CD4-positive, alpha-beta T cell (primary cell): ENCODE measurements around the gene MEFV. TPM values are rescaled to one million over a fixed set of nuclear protein-coding genes. Genes with fewer than 3 reads are reported as not detected.

Experiments used
- ATAC-seq: fragments of 200-7000 bp; cut with Tn5 transposase; one replicate; pipeline ENCODE4 v1.10.0; 2022; ENCODE audit warnings: mild to moderate bottlenecking; ENCODE audit not compliant: poor library complexity
- CTCF ChIA-PET: fragments of 350-600 bp; sonication (Branson Sonifier 250); formaldehyde crosslinking; loops from one replicate; lab custom pipeline; 2021; ENCODE audit warnings: antibody characterized with exemption, inconsistent platforms; lab: Charles Lee
- POLR2A ChIA-PET: fragments of 350-600 bp; sonication (Branson Sonifier 250); formaldehyde crosslinking; loops from one replicate; lab custom pipeline; 2021; ENCODE audit warnings: antibody characterized with exemption, inconsistent platforms; lab: Charles Lee
- DNase-seq, 14 experiments: peaks; one replicate each; pipeline ENCODE4 v3.0.0-alpha.2; 2013 to 2020; ENCODE audit warnings: mixed read lengths in 2 of 14
- H3K27ac ChIP-seq, 2 donors: one replicate each; pipeline versions ENCODE4 v1.5.1 to v1.7.0; 2013; ENCODE audit warnings: low read length in 2 of 2, low read depth in 1 of 2, mild to moderate bottlenecking in 1 of 2
- H3K27me3 ChIP-seq, 2 experiments: 1 replicate in 1 of 2; 2 replicates in 1 of 2; pipeline versions ENCODE4 v1.6.1 to v1.7.0; 2013; ENCODE audit warnings: low read length in 2 of 2, control low read depth in 1 of 2, mild to moderate bottlenecking in 1 of 2, moderate library complexity in 1 of 2; ENCODE audit not compliant: insufficient read depth in 2 of 2, control insufficient read depth in 1 of 2
- H3K36me3 ChIP-seq: one replicate; pipeline ENCODE4 v1.6.1; 2013; ENCODE audit warnings: low read length, control low read depth; ENCODE audit not compliant: insufficient read depth
- H3K4me1 ChIP-seq: one replicate; pipeline ENCODE4 v1.6.1; 2013; ENCODE audit warnings: low read length, control low read depth; ENCODE audit not compliant: insufficient read depth
- H3K4me3 ChIP-seq: one replicate; pipeline ENCODE4 v1.5.1; 2013; ENCODE audit warnings: mild to moderate bottlenecking, low read length, moderate library complexity
- H3K9me3 ChIP-seq, 2 experiments: 1 replicate in 1 of 2; 2 replicates in 1 of 2; pipeline versions ENCODE4 v1.6.1 to v1.7.0; 2013; ENCODE audit warnings: low read length in 2 of 2, mild to moderate bottlenecking in 2 of 2, control low read depth in 1 of 2, moderate library complexity in 1 of 2; ENCODE audit not compliant: control insufficient read depth in 1 of 2, insufficient read depth in 1 of 2
- H3K27ac Mint-ChIP-seq: one replicate; pipeline ENCODE4 v1.8.0; 2020; ENCODE audit warnings: mixed read lengths
- H3K27me3 Mint-ChIP-seq: one replicate; pipeline ENCODE4 v1.8.0; 2021; ENCODE audit warnings: mixed read lengths
- H3K36me3 Mint-ChIP-seq: one replicate; pipeline ENCODE4 v1.8.0; 2021; ENCODE audit warnings: low read depth, mixed read lengths
- H3K4me1 Mint-ChIP-seq: one replicate; pipeline ENCODE4 v1.8.0; 2021; ENCODE audit warnings: low read depth, mixed read lengths
- H3K4me3 Mint-ChIP-seq: one replicate; pipeline ENCODE4 v1.8.0; 2020; ENCODE audit warnings: mild to moderate bottlenecking, mixed read lengths
- H3K9me3 Mint-ChIP-seq: one replicate; pipeline ENCODE4 v1.8.0; 2020; ENCODE audit warnings: mixed read lengths
- intact Hi-C, 2 experiments: fragments of 100-400 bp; cut with DNase I in 1 of 2; cut with micrococcal nuclease in 1 of 2; formaldehyde crosslinking; loops; one replicate each; pipeline versions ENCODE4 v1.15.1 to v1.9.0; 2023 to 2025; cut with DNase I, micrococcal nuclease
- polyA plus RNA-seq, 2 donors: library from polyadenylated mRNA; unstranded; fragments of 120-200 nt; gene quantifications; one replicate each; pipeline ENCODE4 v1.2.1, GENCODE V29; 2013
- total RNA-seq, 174 experiments: library from RNA in 2 of 174; stranded (reverse) in 2 of 174; gene quantifications; one replicate each; pipeline ENCODE4 v1.2.3 and lab custom pipeline; 2021 to 2026
- TF ChIP-seq, protein P1 (sequence below): fragments of 200-600 bp; IDR thresholded peaks from one replicate; pipeline ENCODE4 v1.8.0; 2022; ENCODE audit warnings: antibody characterized with exemption, mild to moderate bottlenecking

Gene MEFV, protein sequence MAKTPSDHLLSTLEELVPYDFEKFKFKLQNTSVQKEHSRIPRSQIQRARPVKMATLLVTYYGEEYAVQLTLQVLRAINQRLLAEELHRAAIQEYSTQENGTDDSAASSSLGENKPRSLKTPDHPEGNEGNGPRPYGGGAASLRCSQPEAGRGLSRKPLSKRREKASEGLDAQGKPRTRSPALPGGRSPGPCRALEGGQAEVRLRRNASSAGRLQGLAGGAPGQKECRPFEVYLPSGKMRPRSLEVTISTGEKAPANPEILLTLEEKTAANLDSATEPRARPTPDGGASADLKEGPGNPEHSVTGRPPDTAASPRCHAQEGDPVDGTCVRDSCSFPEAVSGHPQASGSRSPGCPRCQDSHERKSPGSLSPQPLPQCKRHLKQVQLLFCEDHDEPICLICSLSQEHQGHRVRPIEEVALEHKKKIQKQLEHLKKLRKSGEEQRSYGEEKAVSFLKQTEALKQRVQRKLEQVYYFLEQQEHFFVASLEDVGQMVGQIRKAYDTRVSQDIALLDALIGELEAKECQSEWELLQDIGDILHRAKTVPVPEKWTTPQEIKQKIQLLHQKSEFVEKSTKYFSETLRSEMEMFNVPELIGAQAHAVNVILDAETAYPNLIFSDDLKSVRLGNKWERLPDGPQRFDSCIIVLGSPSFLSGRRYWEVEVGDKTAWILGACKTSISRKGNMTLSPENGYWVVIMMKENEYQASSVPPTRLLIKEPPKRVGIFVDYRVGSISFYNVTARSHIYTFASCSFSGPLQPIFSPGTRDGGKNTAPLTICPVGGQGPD
- total RNA-seq, result under 1 TPM; 0.60 to 0.73 TPM
- polyA plus RNA-seq (2013, experiment 1 of 2), result 6.3 TPM
- polyA plus RNA-seq (2013, experiment 2 of 2), result 3.9 TPM
- total RNA-seq (lab: John Stamatoyannopoulos, UW), result 0 to 8.0 (median 0.26) reads per million in 172 experiments

DNA sequence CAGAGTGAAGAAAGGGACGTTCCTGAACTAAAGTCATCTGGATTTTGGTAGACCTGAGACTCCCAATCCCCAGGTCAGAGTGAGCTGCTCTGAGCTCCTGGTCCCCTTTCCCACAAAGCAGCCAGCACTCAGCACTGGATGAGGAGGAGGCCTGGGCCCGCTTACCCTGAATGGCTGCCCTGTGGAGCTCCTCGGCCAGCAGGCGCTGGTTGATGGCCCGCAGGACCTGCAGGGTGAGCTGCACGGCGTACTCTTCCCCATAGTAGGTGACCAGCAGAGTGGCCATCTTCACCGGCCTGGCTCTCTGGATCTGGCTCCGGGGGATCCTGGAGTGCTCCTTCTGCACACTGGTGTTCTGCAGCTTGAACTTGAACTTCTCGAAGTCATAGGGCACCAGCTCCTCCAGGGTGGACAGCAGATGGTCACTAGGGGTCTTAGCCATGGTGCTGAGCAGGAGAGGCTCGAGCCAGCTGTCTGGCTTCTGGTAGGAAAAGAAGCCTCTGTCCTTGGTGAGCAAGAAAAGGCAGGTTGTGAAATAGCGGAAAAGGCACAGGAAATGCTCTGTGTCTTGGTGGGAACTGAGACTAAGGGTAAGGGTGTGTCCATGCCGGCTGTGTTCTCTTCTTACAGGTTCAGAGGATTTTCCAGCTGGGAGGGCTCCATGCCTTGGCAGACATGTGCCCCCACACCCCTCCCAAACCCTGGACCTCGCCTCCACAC is at the start of gene MEFV:
Gene MEFV, minus strand, starts transcription at position 488 of the 720 bp plus-strand sequence. Its CDS starts 46 bp downstream, at position 442.
- peaks cover 5% of the 10 kb centered on the region for H3K4me1 ChIP-seq
- Mint-ChIP-seq H3K4me3 (no peak within 1 kb of the TSS), H3K27me3 (no peaks in the 10 kb centered on the region), H3K36me3 (no peaks in the 10 kb centered on the region), H3K4me1 (no peaks in the 10 kb centered on the region), H3K27ac (no peak within 1 kb of the TSS), H3K9me3 (no peaks in the 10 kb centered on the region)
- H3K4me3 ChIP-seq, result peak within 1 kb of the TSS; percentile 39
- peaks cover 0 to 2% of the 10 kb centered on the region in 2 experiments for H3K27me3 ChIP-seq
- no peaks in the 10 kb centered on the region for H3K36me3 ChIP-seq
- ChIA-PET POLR2A (interaction anchor here (1.0 kb wide), 1 partner anchor 26 kb away, joined by 3 read pairs; no protein-coding TSS in a partner anchor), CTCF (interaction anchor here (1.1 kb wide), 1 partner anchor 17 kb away, joined by 3 read pairs; no protein-coding TSS in a partner anchor)
- no peak within 1 kb of the TSS for H3K27ac ChIP-seq
- DNase-seq (peak in 2 of 14 experiments; percentile 53 to 59), ATAC-seq (no peak)
- TF ChIP-seq, protein P1, sequence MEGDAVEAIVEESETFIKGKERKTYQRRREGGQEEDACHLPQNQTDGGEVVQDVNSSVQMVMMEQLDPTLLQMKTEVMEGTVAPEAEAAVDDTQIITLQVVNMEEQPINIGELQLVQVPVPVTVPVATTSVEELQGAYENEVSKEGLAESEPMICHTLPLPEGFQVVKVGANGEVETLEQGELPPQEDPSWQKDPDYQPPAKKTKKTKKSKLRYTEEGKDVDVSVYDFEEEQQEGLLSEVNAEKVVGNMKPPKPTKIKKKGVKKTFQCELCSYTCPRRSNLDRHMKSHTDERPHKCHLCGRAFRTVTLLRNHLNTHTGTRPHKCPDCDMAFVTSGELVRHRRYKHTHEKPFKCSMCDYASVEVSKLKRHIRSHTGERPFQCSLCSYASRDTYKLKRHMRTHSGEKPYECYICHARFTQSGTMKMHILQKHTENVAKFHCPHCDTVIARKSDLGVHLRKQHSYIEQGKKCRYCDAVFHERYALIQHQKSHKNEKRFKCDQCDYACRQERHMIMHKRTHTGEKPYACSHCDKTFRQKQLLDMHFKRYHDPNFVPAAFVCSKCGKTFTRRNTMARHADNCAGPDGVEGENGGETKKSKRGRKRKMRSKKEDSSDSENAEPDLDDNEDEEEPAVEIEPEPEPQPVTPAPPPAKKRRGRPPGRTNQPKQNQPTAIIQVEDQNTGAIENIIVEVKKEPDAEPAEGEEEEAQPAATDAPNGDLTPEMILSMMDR, result no peak
- intact Hi-C loops, result loop anchor here in 1 of 2 experiments (2.0 kb wide), 1 partner anchor 14 kb away; no protein-coding TSS in a partner anchor
- no peaks in the 10 kb centered on the region for H3K9me3 ChIP-seq

DNA sequence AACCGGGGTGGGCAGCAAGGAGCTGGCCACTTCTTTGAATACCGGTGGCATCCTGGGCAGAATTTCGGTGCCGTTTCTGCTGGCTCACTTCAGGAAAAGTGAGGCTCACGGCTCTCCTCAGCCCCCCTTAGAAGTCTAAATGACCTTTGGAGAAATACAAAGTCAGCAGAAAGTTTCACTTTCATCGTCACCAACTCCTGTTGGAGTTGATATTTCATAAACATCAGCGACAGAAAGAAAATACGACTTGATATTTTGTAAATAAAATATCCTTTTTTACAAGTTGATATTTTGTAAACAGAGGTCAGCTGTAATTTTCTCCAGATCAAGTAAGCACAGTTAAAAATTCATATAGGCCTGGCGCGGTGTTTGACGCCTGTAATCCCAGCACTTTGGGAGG is 49.6 kb upstream of the MEFV start:
- CTCF ChIA-PET, result interaction anchor here (0.8 to 1.9 kb wide), 3 partner anchors 9 to 138 kb away, joined by 3 to 5 read pairs (median 4); partner anchors contain the start of genes NAA60, ZNF174, ZNF597 and ZSCAN32
- Histone ChIP-seq H3K36me3 (peaks cover 18% of the 10 kb centered on the region), H3K27ac (peak overlapping the region; percentile 76 to 89), H3K4me3 (peak overlapping the region; percentile 91), H3K4me1 (peaks cover 28% of the 10 kb centered on the region), H3K9me3 (peaks cover 43 to 62% of the 10 kb centered on the region in 2 experiments), H3K27me3 (no peaks in the 10 kb centered on the region)
- no peaks in the 10 kb centered on the region for H3K27me3 Mint-ChIP-seq
- TF ChIP-seq, protein P1, result no peak
- H3K36me3 Mint-ChIP-seq, result peaks cover 88% of the 10 kb centered on the region
- peaks cover 22% of the 10 kb centered on the region for H3K4me1 Mint-ChIP-seq
- peak overlapping the region; percentile 86 for H3K4me3 Mint-ChIP-seq
- DNase-seq, result no peak
- H3K9me3 Mint-ChIP-seq, result peaks cover 16% of the 10 kb centered on the region
- H3K27ac Mint-ChIP-seq, result peak overlapping the region; percentile 82
- intact Hi-C loops, result loop anchor here (1.0 to 5.0 kb wide), 4 partner anchors 41 to 151 kb away; partner anchors contain the start of genes NAA60 (in 1 of the 2) and ZNF597 (in 1 of the 2)
- ATAC-seq, result no peak
- POLR2A ChIA-PET, result interaction anchor here (0.7 to 4.0 kb wide), 15 partner anchors 9 to 137 kb away, joined by 3 to 48 read pairs (median 4); partner anchors contain the start of genes NAA60, ZNF174, ZNF263 and ZNF597
